ENCODE results near the gene CSF2RB.

CSF2RB gene

GRCh38 chr22:36898690-36899089, 14.7 kb upstream of the CSF2RB start:
- TF ChIP-seq, protein P1, sequence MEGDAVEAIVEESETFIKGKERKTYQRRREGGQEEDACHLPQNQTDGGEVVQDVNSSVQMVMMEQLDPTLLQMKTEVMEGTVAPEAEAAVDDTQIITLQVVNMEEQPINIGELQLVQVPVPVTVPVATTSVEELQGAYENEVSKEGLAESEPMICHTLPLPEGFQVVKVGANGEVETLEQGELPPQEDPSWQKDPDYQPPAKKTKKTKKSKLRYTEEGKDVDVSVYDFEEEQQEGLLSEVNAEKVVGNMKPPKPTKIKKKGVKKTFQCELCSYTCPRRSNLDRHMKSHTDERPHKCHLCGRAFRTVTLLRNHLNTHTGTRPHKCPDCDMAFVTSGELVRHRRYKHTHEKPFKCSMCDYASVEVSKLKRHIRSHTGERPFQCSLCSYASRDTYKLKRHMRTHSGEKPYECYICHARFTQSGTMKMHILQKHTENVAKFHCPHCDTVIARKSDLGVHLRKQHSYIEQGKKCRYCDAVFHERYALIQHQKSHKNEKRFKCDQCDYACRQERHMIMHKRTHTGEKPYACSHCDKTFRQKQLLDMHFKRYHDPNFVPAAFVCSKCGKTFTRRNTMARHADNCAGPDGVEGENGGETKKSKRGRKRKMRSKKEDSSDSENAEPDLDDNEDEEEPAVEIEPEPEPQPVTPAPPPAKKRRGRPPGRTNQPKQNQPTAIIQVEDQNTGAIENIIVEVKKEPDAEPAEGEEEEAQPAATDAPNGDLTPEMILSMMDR (IDR thresholded peaks at IDR 0.05; ENCODE audit: control insufficient read depth, extremely low read depth, insufficient read depth) = no peak
- H3K4me3 ChIP-seq (ENCODE audit: low read depth, low read length) = no peak overlapping the region
- no peak for DNase-seq (ENCODE audit: low read depth)

- no peak for DNase-seq (ENCODE audit: low read depth)
- TF ChIP-seq, protein P1 (IDR thresholded peaks at IDR 0.05; ENCODE audit: control insufficient read depth, extremely low read depth, insufficient read depth) = no peak
- H3K4me3 ChIP-seq (ENCODE audit: low read depth, low read length) = no peak overlapping the region
These were observed 13.9 kb upstream of the CSF2RB start for GRCh38 chr22:36899498-36899897.

GRCh38 chr22:36900225-36900624, 13.2 kb upstream of the CSF2RB start:
- DNase-seq (ENCODE audit: low read depth) = no peak
- no peak overlapping the region for H3K4me3 ChIP-seq (ENCODE audit: low read depth, low read length)
- TF ChIP-seq, protein P1 (IDR thresholded peaks at IDR 0.05; ENCODE audit: control insufficient read depth, extremely low read depth, insufficient read depth) = no peak

GRCh38 chr22:36900880-36901279, 12.5 kb upstream of the CSF2RB start:
- DNase-seq (ENCODE audit: low read depth) = no peak
- H3K4me3 ChIP-seq (ENCODE audit: low read depth, low read length) = no peak overlapping the region
- TF ChIP-seq, protein P1 (IDR thresholded peaks at IDR 0.05; ENCODE audit: control insufficient read depth, extremely low read depth, insufficient read depth) = no peak

- DNase-seq (ENCODE audit: low read depth) = no peak
- TF ChIP-seq, protein P1 (IDR thresholded peaks at IDR 0.05; ENCODE audit: control insufficient read depth, extremely low read depth, insufficient read depth) = no peak
- H3K4me3 ChIP-seq (ENCODE audit: low read depth, low read length) = no peak overlapping the region
These were observed 11.9 kb upstream of the CSF2RB start for GRCh38 chr22:36901411-36902142.

- TF ChIP-seq, protein P1 (IDR thresholded peaks at IDR 0.05; ENCODE audit: control insufficient read depth, extremely low read depth, insufficient read depth) = no peak
- DNase-seq (ENCODE audit: low read depth) = no peak
- H3K4me3 ChIP-seq (ENCODE audit: low read depth, low read length) = no peak overlapping the region
These were observed 11.1 kb upstream of the CSF2RB start for GRCh38 chr22:36902143-36902926.
